GM23248 (cell line): ENCODE data around the gene GINS2.

Experiments
- EZH2 ChIP-seq: fragments of 200-600 bp; sonication (generic); IDR thresholded peaks from 2 replicates; pipeline ENCODE4 v1.6.1; 2018; ENCODE audit warnings: antibody characterized with exemption, mild to moderate bottlenecking; ENCODE audit not compliant: insufficient read depth, poor library complexity, severe bottlenecking
- EZH2phosphoT487 ChIP-seq: fragments of 200-600 bp; sonication (generic); IDR thresholded peaks from 2 replicates; pipeline ENCODE4 v1.6.1; 2018; ENCODE audit warnings: antibody characterized with exemption, moderate library complexity, mild to moderate bottlenecking, low read depth; ENCODE audit not compliant: insufficient read depth

DNA sequence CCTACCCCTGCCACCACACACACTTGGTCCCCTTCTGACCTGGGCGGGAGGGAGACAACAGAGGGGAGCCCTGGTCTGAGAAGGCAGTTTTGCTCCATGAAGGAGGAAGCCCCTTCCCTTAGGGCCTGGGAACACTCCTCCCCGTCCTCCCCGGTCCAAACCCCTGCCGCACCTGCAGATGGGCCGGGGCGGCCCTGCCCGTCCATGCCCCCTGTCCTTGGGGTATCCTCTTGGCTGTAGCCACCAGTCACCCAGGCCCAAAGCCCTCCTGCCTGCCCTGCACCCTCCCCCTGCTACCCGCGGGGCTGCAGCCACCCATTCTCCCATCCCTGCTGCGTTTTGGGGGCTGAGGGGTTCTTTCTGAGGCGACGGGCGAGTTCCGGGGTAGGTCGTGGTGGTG is 41.8 kb downstream of the GINS2 start:
- TF ChIP-seq EZH2 (no peak), EZH2phosphoT487 (no peak)
